Measurements from ENCODE around the gene C9orf153. TPM values are rescaled to one million over a fixed set of nuclear protein-coding genes. Genes with fewer than 3 reads are reported as not detected.
"Not testable (repeated sequence)": the region's sequence is repeated elsewhere in the genome, so short reads cannot be mapped to it uniquely, and the experiment has no call there.

C9orf153 gene
- total and polyA plus RNA-seq, 2 of the 13 experiments (the other 11 are each of a cell fraction or from before 2014, with no cell fraction given) = 0.17 to 0.44 TPM

DNA sequence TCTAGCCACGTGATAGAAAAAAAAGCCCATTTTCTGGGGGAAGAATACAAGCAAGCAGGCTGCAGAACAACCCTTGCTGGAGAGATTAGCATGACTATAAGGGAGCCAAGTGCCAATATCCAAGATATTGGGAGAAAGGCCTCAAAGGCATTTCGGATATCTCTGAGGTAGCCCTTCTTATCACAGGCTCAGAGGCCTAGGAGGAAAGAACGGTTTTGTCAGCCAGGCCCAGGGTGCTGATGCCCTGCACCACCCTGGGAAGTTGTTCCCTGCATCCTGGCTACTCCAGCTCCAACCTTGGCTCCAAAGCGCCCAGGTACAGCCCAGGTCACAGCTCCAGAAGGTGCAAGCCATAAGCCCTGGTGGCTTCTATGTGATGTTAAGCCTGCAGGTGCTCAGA lies 66.4 kb downstream of the C9orf153 start:
- ChIA-PET CTCF (ENCODE audit: low intra/inter-chr PET ratio, low total read pairs) (no interaction called here), POLR2A (no interaction called here)
- no TSS peak for BruUV-seq (replicated peaks)
- no peak overlapping the region for H2AFZ ChIP-seq (ENCODE audit: low read length)
- DNase-seq (ENCODE audit: low spot score) = no peak
- ATAC-seq = no peak
- no peaks in the 10 kb centered on the region for H3K4me1 ChIP-seq (ENCODE audit: insufficient read depth, low read length)
- in situ Hi-C loops (cut with HindIII; ENCODE audit: extremely low pct_ligation_motif_present, low pct_unique_long_range_greater_than_20kb) (no loop called here), intact Hi-C loops (cut with micrococcal nuclease; ENCODE audit: unreplicated experiment) (no loop called here)
- no peak for TF ChIP-seq KDM4B (CRISPR knock-in tag; IDR thresholded peaks at IDR 0.05)
- TF ChIP-seq, protein P1, sequence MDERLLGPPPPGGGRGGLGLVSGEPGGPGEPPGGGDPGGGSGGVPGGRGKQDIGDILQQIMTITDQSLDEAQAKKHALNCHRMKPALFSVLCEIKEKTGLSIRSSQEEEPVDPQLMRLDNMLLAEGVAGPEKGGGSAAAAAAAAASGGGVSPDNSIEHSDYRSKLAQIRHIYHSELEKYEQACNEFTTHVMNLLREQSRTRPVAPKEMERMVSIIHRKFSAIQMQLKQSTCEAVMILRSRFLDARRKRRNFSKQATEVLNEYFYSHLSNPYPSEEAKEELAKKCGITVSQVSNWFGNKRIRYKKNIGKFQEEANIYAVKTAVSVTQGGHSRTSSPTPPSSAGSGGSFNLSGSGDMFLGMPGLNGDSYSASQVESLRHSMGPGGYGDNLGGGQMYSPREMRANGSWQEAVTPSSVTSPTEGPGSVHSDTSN (CRISPR knock-in tag; IDR thresholded peaks at IDR 0.05) = no peak
- TF ChIP-seq SP5 (CRISPR knock-in tag; IDR thresholded peaks at IDR 0.05; ENCODE audit: borderline replicate concordance, low read depth) = no peak
- no peaks in the 10 kb centered on the region for H3K36me3 ChIP-seq (replicated peaks in 1 of 2; ENCODE audit: control insufficient read depth in 1 of 2, insufficient read depth in 2 of 2, low read length in 2 of 2)
- no peak for FAIRE-seq
- peaks cover 19% of the 10 kb centered on the region for H3K9me3 ChIP-seq (ENCODE audit: low read length)
- no peak overlapping the region for H3K27ac ChIP-seq (ENCODE audit: extremely low read length, insufficient read depth, low read length)
- H3K27me3 ChIP-seq (ENCODE audit: control insufficient read depth in 1 of 2, insufficient read depth in 2 of 2, low read length in 2 of 2) = 0 out of 5 replicates have a peak, but pooled peaks cover 0 to 2% of the 10 kb centered on the region in 2 experiments
- no peak overlapping the region for H3K4me3 ChIP-seq (replicated peaks in 1 of 3; ENCODE audit: insufficient read depth in 1 of 3, low read depth in 2 of 3, low read length in 3 of 3)
- 0% methylated on average over 2 of the region's 4 CpGs for WGBS (ENCODE audit: low lambda C conversion rate)
- H4K20me1 ChIP-seq (ENCODE audit: insufficient read depth, low read length) = no peaks in the 10 kb centered on the region
- H3K79me2 ChIP-seq (ENCODE audit: insufficient read depth, low read length) = no peaks in the 10 kb centered on the region
- H3K4me2 ChIP-seq (ENCODE audit: low read depth, low read length) = no peak overlapping the region
- H3K9ac ChIP-seq (ENCODE audit: insufficient read depth, low read depth, low read length) = no peak overlapping the region

DNA sequence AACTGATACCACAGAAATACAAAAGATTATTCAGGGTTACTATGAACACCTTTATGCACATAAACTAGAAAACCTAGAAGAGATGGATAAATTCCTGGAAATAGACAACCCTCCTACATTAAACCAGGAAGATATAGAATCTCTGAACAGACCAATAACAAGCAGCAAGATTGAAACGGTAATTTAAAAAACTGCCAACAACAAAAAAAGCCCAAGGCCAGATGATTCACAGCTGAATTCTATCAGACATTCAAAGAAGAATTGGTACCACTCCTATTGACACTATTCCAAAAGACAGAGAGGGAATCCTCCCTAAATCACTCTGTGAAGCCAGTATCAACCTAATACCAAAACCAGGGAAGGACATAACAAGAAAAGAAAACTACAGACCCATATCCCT lies 68.8 kb downstream of the C9orf153 start:
- H3K79me2 ChIP-seq (ENCODE audit: insufficient read depth, low read length); BruUV-seq (replicated peaks); H3K4me2 ChIP-seq (ENCODE audit: low read depth, low read length); intact Hi-C loops (cut with micrococcal nuclease; ENCODE audit: unreplicated experiment); H3K4me3 ChIP-seq (replicated peaks in 1 of 3; ENCODE audit: insufficient read depth in 1 of 3, low read depth in 2 of 3, low read length in 3 of 3); DNase-seq (ENCODE audit: low spot score); in situ Hi-C loops (cut with HindIII; ENCODE audit: extremely low pct_ligation_motif_present, low pct_unique_long_range_greater_than_20kb); ATAC-seq; H4K20me1 ChIP-seq (ENCODE audit: insufficient read depth, low read length); H3K9ac ChIP-seq (ENCODE audit: insufficient read depth, low read depth, low read length); FAIRE-seq; CTCF ChIA-PET (ENCODE audit: low intra/inter-chr PET ratio, low total read pairs); H2AFZ ChIP-seq (ENCODE audit: low read length); H3K27ac ChIP-seq (ENCODE audit: extremely low read length, insufficient read depth, low read length); H3K4me1 ChIP-seq (ENCODE audit: insufficient read depth, low read length); H3K36me3 ChIP-seq (replicated peaks in 1 of 2; ENCODE audit: control insufficient read depth in 1 of 2, insufficient read depth in 2 of 2, low read length in 2 of 2); H3K27me3 ChIP-seq (ENCODE audit: control insufficient read depth in 1 of 2, insufficient read depth in 2 of 2, low read length in 2 of 2): not testable (repeated sequence)
- WGBS (ENCODE audit: low lambda C conversion rate) = 0% methylated on average over 1 of the region's 1 CpG
- POLR2A ChIA-PET = interaction anchor here (0.7 kb wide), 1 partner anchor 85 kb away, joined by 4 read pairs; no protein-coding TSS in a partner anchor
- peaks cover 19% of the 10 kb centered on the region for H3K9me3 ChIP-seq (ENCODE audit: low read length)
